ENCODE measurements around the gene DMXL1.

Gene DMXL1

DNA sequence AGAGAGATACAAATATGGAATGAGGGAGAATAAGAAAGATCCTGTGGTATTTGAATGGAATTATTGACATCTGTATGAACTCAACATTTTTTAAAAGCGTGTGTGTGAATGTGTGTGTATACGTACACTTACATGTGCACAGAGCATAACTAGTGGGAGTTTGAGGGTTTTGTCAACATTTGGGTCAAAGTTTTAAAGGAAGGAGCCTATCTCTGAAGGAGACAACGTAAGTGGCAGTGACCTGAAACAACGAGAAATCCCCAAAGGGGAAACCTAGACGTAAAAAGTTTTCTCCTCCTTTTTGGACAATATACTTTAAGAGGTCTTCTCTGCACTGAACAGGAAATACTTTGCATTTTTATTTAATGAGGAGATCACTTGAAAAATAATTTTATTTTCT is 42.3 kb upstream of the DMXL1 start:
- Histone ChIP-seq H2BK15ac (replicated peaks; ENCODE audit: low read depth) (no peak overlapping the region), H3K9ac (ENCODE audit: low read length) (no peak overlapping the region), H3K27me3 (ENCODE audit: insufficient read depth, low read length, poor library complexity) (no peaks in the 10 kb centered on the region), H3K4ac (ENCODE audit: low read depth, low read length) (no peak overlapping the region), H3K56ac (ENCODE audit: low read length) (no peak overlapping the region), H2BK5ac (ENCODE audit: low read length) (no peak overlapping the region), H4K5ac (ENCODE audit: low read length) (no peak overlapping the region), H3K27ac (ENCODE audit: low read depth, low read length) (no peak overlapping the region), H3K4me3 (ENCODE audit: low read length) (no peak overlapping the region), H3K36me3 (ENCODE audit: control insufficient read depth, insufficient read depth, low read length) (no peaks in the 10 kb centered on the region), H4K8ac (ENCODE audit: low read depth, low read length) (no peak overlapping the region), H2BK120ac (ENCODE audit: low read depth, low read length) (no peak overlapping the region), H2AK5ac (ENCODE audit: low read length) (no peak overlapping the region), H3K4me1 (ENCODE audit: control insufficient read depth, low read depth, low read length) (no peaks in the 10 kb centered on the region), H3K79me2 (ENCODE audit: control insufficient read depth, insufficient read depth, low read length) (no peaks in the 10 kb centered on the region), H3K18ac (ENCODE audit: low read length) (no peak overlapping the region), H3K79me1 (ENCODE audit: low read length) (no peaks in the 10 kb centered on the region), H3K4me2 (ENCODE audit: low read length) (no peak overlapping the region), H3K23ac (ENCODE audit: low read length) (no peak overlapping the region)
- no CpG with 5 or more reads among the region's 5 CpGs for WGBS (ENCODE audit: extremely low coverage, insufficient coverage, low lambda C conversion rate)
- no peak for DNase-seq

DNA sequence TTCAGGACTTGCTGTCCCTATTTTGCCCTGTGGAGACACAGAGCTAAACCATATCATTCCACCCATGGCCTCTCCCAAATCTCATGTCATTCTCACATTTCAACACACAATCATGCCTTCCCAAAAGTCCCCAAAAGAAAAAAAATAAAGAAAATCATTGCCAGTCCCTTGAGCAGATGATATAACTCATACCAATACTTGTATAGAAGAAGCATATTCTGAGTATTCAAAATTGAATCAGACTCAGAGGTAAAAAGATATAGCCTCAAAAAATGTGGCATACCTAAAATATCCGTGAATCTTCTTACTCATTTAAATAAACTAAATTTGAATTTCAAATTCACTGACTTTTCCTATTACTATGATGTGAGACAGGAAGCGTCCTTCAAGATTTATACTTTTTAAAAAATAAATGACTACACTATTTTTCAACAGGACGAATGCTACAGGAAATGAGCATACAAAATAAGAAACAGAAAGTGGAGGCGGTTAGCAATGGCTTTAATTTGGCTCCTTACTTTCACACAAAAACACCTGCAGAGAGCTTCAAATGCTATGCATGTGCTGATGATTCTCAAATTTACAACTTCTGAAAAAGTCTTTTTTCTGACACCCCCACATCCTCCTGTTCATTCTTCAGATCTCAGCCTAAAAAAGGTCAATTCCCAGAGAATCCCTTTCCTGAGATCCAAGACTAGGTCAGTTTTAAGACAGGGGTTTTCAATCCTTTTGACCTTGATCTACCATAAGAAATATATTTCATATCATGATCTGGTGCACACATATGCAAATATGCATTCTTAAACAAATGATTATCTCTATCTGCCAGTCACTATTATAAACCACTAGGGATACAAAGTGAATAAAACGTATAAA is 39.6 kb upstream of the DMXL1 start:
- Histone ChIP-seq H3K4me1 (ENCODE audit: control insufficient read depth, low read depth, low read length) (no peaks in the 10 kb centered on the region), H3K23ac (ENCODE audit: low read length) (no peak overlapping the region), H2BK120ac (ENCODE audit: low read depth, low read length) (no peak overlapping the region), H3K18ac (ENCODE audit: low read length) (no peak overlapping the region), H4K8ac (ENCODE audit: low read depth, low read length) (no peak overlapping the region), H2BK5ac (ENCODE audit: low read length) (no peak overlapping the region), H3K79me1 (ENCODE audit: low read length) (no peaks in the 10 kb centered on the region), H3K36me3 (ENCODE audit: control insufficient read depth, insufficient read depth, low read length) (no peaks in the 10 kb centered on the region), H3K27me3 (ENCODE audit: insufficient read depth, low read length, poor library complexity) (no peaks in the 10 kb centered on the region), H2AK5ac (ENCODE audit: low read length) (no peak overlapping the region), H4K5ac (ENCODE audit: low read length) (no peak overlapping the region), H3K56ac (ENCODE audit: low read length) (no peak overlapping the region), H3K4me2 (ENCODE audit: low read length) (no peak overlapping the region), H2BK15ac (replicated peaks; ENCODE audit: low read depth) (no peak overlapping the region), H3K27ac (ENCODE audit: low read depth, low read length) (no peak overlapping the region), H3K79me2 (ENCODE audit: control insufficient read depth, insufficient read depth, low read length) (no peaks in the 10 kb centered on the region), H3K4me3 (ENCODE audit: low read length) (no peak overlapping the region), H3K4ac (ENCODE audit: low read depth, low read length) (no peak overlapping the region), H3K9ac (ENCODE audit: low read length) (no peak overlapping the region)
- no CpG with 5 or more reads among the region's 5 CpGs for WGBS (ENCODE audit: extremely low coverage, insufficient coverage, low lambda C conversion rate)
- DNase-seq: no peak

DNA sequence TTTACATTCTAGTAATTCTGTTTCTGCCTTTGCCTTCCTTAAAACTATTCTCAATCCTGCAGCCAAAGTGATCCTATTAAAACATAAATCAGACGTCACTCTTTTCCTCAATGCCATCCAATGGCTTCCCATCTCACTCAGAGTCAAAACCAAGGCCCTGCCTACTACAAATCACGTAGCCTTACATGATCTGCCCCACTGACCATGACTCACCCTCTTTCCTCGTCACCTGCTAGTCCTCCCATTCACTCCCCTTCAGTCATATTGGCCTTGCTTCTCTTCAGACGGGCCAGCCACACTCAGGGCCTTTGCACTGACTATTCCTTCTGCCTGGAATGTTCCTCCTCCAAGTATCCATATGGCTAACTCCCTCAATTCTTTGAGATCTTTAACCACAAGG is 39.0 kb upstream of the DMXL1 start:
- Histone ChIP-seq H3K9ac (ENCODE audit: low read length) (no peak overlapping the region), H2AK5ac (ENCODE audit: low read length) (no peak overlapping the region), H4K5ac (ENCODE audit: low read length) (no peak overlapping the region), H3K79me1 (ENCODE audit: low read length) (no peaks in the 10 kb centered on the region), H2BK5ac (ENCODE audit: low read length) (no peak overlapping the region), H3K79me2 (ENCODE audit: control insufficient read depth, insufficient read depth, low read length) (no peaks in the 10 kb centered on the region), H3K4me3 (ENCODE audit: low read length) (no peak overlapping the region), H3K18ac (ENCODE audit: low read length) (no peak overlapping the region), H2BK15ac (replicated peaks; ENCODE audit: low read depth) (no peak overlapping the region), H3K23ac (ENCODE audit: low read length) (no peak overlapping the region), H3K4me1 (ENCODE audit: control insufficient read depth, low read depth, low read length) (no peaks in the 10 kb centered on the region), H3K4ac (ENCODE audit: low read depth, low read length) (no peak overlapping the region), H3K27me3 (ENCODE audit: insufficient read depth, low read length, poor library complexity) (no peaks in the 10 kb centered on the region), H4K8ac (ENCODE audit: low read depth, low read length) (no peak overlapping the region), H3K4me2 (ENCODE audit: low read length) (no peak overlapping the region), H3K36me3 (ENCODE audit: control insufficient read depth, insufficient read depth, low read length) (no peaks in the 10 kb centered on the region), H3K27ac (ENCODE audit: low read depth, low read length) (no peak overlapping the region), H3K56ac (ENCODE audit: low read length) (no peak overlapping the region), H2BK120ac (ENCODE audit: low read depth, low read length) (no peak overlapping the region)
- DNase-seq: peak; percentile 19
- WGBS (ENCODE audit: extremely low coverage, insufficient coverage, low lambda C conversion rate): no CpG with 5 or more reads among the region's 4 CpGs

DNA sequence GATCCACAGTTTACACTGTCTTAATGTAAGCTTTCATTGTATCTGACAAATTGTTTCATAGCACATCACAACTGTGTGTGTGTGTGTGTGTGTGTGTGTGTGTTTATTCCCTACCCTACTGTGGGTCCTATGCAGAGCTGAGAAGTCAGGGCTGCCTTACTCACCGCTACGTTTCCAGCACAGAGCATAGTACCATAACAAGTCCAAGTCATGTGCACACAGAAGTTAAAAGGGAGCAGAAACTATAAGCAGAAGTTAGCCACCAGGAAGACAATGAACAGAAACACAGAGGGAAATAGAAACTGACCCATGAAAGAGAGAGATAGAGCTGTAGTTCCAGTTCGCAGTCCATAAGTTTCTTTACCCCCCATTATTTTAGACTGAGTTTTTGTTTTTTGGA is 38.2 kb upstream of the DMXL1 start:
- Histone ChIP-seq H2BK5ac (ENCODE audit: low read length) (no peak overlapping the region), H3K4me3 (ENCODE audit: low read length) (no peak overlapping the region), H3K56ac (ENCODE audit: low read length) (no peak overlapping the region), H3K27me3 (ENCODE audit: insufficient read depth, low read length, poor library complexity) (no peaks in the 10 kb centered on the region), H3K27ac (ENCODE audit: low read depth, low read length) (no peak overlapping the region), H3K23ac (ENCODE audit: low read length) (no peak overlapping the region), H4K8ac (ENCODE audit: low read depth, low read length) (no peak overlapping the region), H2AK5ac (ENCODE audit: low read length) (no peak overlapping the region), H3K4me2 (ENCODE audit: low read length) (no peak overlapping the region), H4K5ac (ENCODE audit: low read length) (no peak overlapping the region), H3K9ac (ENCODE audit: low read length) (no peak overlapping the region), H3K4me1 (ENCODE audit: control insufficient read depth, low read depth, low read length) (no peaks in the 10 kb centered on the region), H3K18ac (ENCODE audit: low read length) (no peak overlapping the region), H3K79me2 (ENCODE audit: control insufficient read depth, insufficient read depth, low read length) (no peaks in the 10 kb centered on the region), H3K79me1 (ENCODE audit: low read length) (no peaks in the 10 kb centered on the region), H3K36me3 (ENCODE audit: control insufficient read depth, insufficient read depth, low read length) (no peaks in the 10 kb centered on the region), H2BK15ac (replicated peaks; ENCODE audit: low read depth) (no peak overlapping the region), H3K4ac (ENCODE audit: low read depth, low read length) (no peak overlapping the region), H2BK120ac (ENCODE audit: low read depth, low read length) (no peak overlapping the region)
- DNase-seq: no peak
- WGBS (ENCODE audit: extremely low coverage, insufficient coverage, low lambda C conversion rate): no CpG with 5 or more reads among the region's 3 CpGs

DNA sequence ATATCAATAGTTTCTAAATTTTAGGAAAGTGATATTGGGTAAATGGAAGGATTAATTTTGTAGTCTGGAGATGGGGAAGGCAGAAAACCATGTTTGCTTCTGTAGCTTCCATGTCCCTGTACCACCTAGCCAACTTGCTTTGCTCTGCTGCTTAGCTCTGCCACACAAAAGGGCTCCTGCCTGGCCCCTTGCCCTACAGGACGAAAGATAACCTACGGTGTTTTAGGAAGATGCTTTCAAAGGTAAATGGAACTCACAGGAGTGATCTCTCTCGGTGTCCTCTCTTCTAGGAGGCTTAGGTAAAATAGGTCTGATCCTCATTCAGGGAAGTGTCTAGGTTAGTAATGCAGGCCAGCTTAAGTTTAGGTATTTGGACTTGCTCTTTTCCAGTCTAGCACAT is 37.8 kb upstream of the DMXL1 start:
- H3K79me1 ChIP-seq (ENCODE audit: low read length): no peaks in the 10 kb centered on the region
- no peaks in the 10 kb centered on the region for H3K27me3 ChIP-seq (ENCODE audit: insufficient read depth, low read length, poor library complexity)
- no peak overlapping the region for H3K9ac ChIP-seq (ENCODE audit: low read length)
- DNase-seq: no peak
- H4K8ac ChIP-seq (ENCODE audit: low read depth, low read length): no peak overlapping the region
- H2AK5ac ChIP-seq (ENCODE audit: low read length): no peak overlapping the region
- H3K36me3 ChIP-seq (ENCODE audit: control insufficient read depth, insufficient read depth, low read length): no peaks in the 10 kb centered on the region
- no peak overlapping the region for H4K5ac ChIP-seq (ENCODE audit: low read length)
- no peak overlapping the region for H3K27ac ChIP-seq (ENCODE audit: low read depth, low read length)
- H3K4ac ChIP-seq (ENCODE audit: low read depth, low read length): no peak overlapping the region
- H3K79me2 ChIP-seq (ENCODE audit: control insufficient read depth, insufficient read depth, low read length): no peaks in the 10 kb centered on the region
- H2BK5ac ChIP-seq (ENCODE audit: low read length): no peak overlapping the region
- H2BK15ac ChIP-seq (replicated peaks; ENCODE audit: low read depth): no peak overlapping the region
- no peak overlapping the region for H3K23ac ChIP-seq (ENCODE audit: low read length)
- H3K56ac ChIP-seq (ENCODE audit: low read length): no peak overlapping the region
- no CpG with 5 or more reads among the region's 3 CpGs for WGBS (ENCODE audit: extremely low coverage, insufficient coverage, low lambda C conversion rate)
- no peak overlapping the region for H3K4me3 ChIP-seq (ENCODE audit: low read length)
- H3K18ac ChIP-seq (ENCODE audit: low read length): no peak overlapping the region
- no peaks in the 10 kb centered on the region for H3K4me1 ChIP-seq (ENCODE audit: control insufficient read depth, low read depth, low read length)
- H2BK120ac ChIP-seq (ENCODE audit: low read depth, low read length): no peak overlapping the region
- H3K4me2 ChIP-seq (ENCODE audit: low read length): no peak overlapping the region

All from mesendoderm (in vitro differentiated cells).